Hepatocyte (in vitro differentiated cells): Measurements from ENCODE around the gene RTRAF.

ENCODE experiments used
- EZH2 ChIP-seq: fragments of 200-600 bp; sonication (generic); IDR thresholded peaks from 2 replicates; pipeline ENCODE4 v1.6.1; 2016; ENCODE audit warnings: antibody characterized with exemption, mild to moderate bottlenecking, borderline replicate concordance
- TF ChIP-seq, protein P1 (sequence below): fragments of 200-600 bp; sonication (generic); IDR thresholded peaks from 2 replicates; pipeline ENCODE4 v1.5.1; 2016; ENCODE audit warnings: antibody characterized with exemption, mild to moderate bottlenecking; ENCODE audit not compliant: poor library complexity

- TF ChIP-seq, protein P1, sequence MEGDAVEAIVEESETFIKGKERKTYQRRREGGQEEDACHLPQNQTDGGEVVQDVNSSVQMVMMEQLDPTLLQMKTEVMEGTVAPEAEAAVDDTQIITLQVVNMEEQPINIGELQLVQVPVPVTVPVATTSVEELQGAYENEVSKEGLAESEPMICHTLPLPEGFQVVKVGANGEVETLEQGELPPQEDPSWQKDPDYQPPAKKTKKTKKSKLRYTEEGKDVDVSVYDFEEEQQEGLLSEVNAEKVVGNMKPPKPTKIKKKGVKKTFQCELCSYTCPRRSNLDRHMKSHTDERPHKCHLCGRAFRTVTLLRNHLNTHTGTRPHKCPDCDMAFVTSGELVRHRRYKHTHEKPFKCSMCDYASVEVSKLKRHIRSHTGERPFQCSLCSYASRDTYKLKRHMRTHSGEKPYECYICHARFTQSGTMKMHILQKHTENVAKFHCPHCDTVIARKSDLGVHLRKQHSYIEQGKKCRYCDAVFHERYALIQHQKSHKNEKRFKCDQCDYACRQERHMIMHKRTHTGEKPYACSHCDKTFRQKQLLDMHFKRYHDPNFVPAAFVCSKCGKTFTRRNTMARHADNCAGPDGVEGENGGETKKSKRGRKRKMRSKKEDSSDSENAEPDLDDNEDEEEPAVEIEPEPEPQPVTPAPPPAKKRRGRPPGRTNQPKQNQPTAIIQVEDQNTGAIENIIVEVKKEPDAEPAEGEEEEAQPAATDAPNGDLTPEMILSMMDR = no peak
- TF ChIP-seq EZH2 = no peak
Measured at GRCh38 chr14:51988221-51988620, 1.1 kb upstream of the RTRAF start.
